HG03139 (cell line): ENCODE measurements around the gene SPATA13.

Source experiments
- ATAC-seq: cut with Tn5 transposase; IDR thresholded peaks from one replicate; pipeline ENCODE4 v1.9.1; 2021; ENCODE audit not compliant: unreplicated experiment

SPATA13 gene

GRCh38 chr13:24166561-24166960 lies 6.0 kb downstream of the SPATA13 start:
- no peak for ATAC-seq

GRCh38 chr13:24167666-24168391 lies 7.3 kb downstream of the SPATA13 start:
- ATAC-seq, result no peak

- no peak for ATAC-seq
These were observed 7.9 kb downstream of the SPATA13 start for GRCh38 chr13:24168392-24168750.

- no peak for ATAC-seq
These were observed 8.5 kb downstream of the SPATA13 start for GRCh38 chr13:24168979-24169378.

- no peak for ATAC-seq
These were observed 11.6 kb downstream of the SPATA13 start for GRCh38 chr13:24172071-24172470.

GRCh38 chr13:24173795-24174194 lies 13.3 kb downstream of the SPATA13 start:
- ATAC-seq, result no peak

- no peak for ATAC-seq
These were observed 15.3 kb downstream of the SPATA13 start for GRCh38 chr13:24175847-24176246.

- no peak for ATAC-seq
These were observed 16.0 kb downstream of the SPATA13 start for GRCh38 chr13:24176351-24177101.

GRCh38 chr13:24178847-24179485 lies 18.4 kb downstream of the SPATA13 start:
- no peak for ATAC-seq

- no peak for ATAC-seq
These were observed 18.9 kb downstream of the SPATA13 start for GRCh38 chr13:24179486-24179850.

- no peak for ATAC-seq
These were observed 20.3 kb downstream of the SPATA13 start for GRCh38 chr13:24180750-24181377.

- no peak for ATAC-seq
These were observed 21.6 kb downstream of the SPATA13 start for GRCh38 chr13:24181991-24182702.

GRCh38 chr13:24182703-24183081 lies 22.2 kb downstream of the SPATA13 start:
- ATAC-seq, result no peak

- no peak for ATAC-seq
These were observed 23.2 kb downstream of the SPATA13 start for GRCh38 chr13:24183741-24184182.

- ATAC-seq, result no peak
These were observed 23.8 kb downstream of the SPATA13 start for GRCh38 chr13:24184265-24184841.

- ATAC-seq, result no peak
These were observed 24.4 kb downstream of the SPATA13 start for GRCh38 chr13:24184882-24185281.

- no peak for ATAC-seq
These were observed 25.2 kb downstream of the SPATA13 start for GRCh38 chr13:24185591-24186232.

GRCh38 chr13:24187185-24187584 lies 26.7 kb downstream of the SPATA13 start:
- ATAC-seq, result no peak

GRCh38 chr13:24192057-24192810 lies 31.7 kb downstream of the SPATA13 start:
- ATAC-seq, result no peak

- no peak for ATAC-seq
These were observed 32.3 kb downstream of the SPATA13 start for GRCh38 chr13:24192811-24193162.
